NCI-H2081 treated with DMSO at 0.1 percent for 48 hours (cell line): ENCODE measurements around the gene MAP3K20.
"Not testable (repeated sequence)": the region's sequence is repeated elsewhere in the genome, so short reads cannot be mapped to it uniquely, and the experiment has no call there.

Source experiments
- DNase-seq: peaks from one replicate; lab custom pipeline; 2025; lab: John Stamatoyannopoulos, UW

The MAP3K20 gene

DNA sequence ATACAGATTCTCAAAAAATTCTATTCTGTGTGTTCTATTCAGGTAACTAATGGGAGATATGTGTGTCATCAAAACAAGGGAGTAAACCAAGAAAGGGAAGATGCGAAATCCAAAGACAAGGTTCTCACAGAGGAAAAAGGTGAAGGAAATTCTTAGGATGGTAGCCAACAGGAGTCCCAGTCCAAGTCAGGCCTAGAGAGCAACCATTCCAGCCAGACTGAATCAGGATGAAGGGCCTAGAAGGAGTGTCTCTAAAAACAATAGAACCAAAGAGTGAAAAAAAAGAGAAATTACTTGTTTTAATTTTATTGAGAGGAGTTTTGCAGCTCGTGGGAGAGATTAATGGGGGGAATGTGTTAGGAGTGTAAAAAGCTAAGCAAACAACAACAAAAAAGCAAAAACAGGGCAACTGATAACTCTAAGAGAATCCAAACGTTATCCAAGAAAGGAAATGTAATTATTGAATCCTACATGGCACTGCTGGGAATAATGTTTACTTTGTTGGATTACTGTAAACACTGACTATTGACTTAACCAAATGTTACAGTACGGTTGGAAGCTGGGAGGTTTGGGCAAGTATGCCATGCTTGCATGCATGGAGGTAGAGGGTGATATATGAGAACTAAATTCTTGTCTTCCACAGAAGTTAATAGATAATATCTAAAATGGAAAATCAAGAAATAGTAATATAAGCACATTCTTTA is 12.3 kb downstream of the MAP3K20 start:
- no peak for DNase-seq

DNA sequence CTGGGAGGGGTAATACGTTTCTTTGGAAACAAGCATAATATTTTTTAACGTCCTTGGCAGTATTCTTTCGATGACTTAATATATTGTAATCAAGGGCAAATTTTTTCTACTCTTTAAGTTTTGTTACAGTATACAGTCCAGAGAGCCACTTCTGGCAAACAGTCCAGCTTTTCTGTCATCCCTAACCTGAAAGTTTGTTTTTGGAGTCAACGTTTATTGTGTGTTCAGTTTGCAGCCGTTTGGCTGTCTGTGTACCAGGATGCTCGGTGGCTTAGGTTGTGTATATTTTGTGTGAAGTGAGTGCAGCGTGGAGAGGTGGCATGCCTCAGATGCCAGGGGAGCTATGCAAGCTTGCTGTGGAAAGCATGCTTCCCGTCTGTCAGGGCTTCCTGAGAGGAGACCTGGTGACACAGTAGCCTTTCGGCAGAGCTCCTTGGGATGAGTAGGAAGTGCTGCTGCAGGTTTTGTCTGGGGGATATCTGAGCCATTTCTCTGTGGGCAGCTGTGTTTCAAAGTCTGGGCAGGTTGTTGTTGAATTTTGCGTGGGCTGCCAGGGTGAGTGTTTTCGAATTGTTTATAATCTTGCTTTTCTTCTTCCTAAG is 14.7 kb downstream of the MAP3K20 start:
- no peak for DNase-seq

DNA sequence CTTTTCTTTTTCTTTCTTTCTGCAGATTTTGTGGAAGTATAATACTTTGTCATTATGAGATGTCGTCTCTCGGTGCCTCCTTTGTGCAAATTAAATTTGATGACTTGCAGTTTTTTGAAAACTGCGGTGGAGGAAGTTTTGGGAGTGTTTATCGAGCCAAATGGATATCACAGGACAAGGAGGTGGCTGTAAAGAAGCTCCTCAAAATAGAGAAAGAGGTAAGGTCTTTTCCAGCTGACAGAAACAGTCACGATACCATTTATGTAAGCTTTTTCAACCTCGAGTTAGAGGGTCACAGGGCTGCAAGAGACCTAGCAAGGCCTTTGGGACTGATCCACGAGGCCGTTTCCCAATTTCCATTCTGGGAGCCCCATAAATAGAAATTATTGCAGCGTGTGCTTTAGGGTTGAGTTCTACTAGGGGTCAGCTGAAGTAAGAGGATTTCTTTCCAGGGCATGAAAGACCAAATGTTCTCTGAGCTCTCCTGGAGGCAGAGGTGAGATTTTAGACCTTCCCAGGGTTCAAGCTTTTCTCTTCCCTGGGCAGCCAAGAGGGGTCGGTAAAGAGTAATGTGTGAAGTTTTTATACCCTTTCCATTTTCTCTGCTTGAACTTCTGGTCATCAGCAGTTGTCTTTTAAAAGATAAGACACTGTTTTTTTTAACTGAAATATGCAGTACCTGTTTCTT is 15.5 kb downstream of the MAP3K20 start:
- DNase-seq: no peak

DNA sequence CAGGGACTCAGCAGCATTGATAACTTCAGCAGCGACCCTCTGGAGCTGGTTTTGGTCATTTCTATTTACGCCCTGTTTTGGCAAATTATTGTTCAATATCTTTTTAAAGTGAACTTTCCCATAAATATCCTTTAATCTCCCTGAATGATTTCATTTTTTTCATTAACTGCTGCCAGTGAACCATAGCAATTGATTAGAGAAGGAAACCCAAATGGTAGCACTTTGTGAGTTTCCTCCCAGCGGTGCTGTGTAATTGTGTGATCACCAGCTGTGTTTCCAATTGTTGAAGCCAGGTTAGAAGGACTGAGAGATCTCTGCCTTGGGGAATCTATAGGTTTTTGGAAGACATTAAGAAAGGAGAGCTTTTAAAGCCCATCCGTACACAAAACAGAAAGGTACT is 16.3 kb downstream of the MAP3K20 start:
- DNase-seq: no peak

DNA sequence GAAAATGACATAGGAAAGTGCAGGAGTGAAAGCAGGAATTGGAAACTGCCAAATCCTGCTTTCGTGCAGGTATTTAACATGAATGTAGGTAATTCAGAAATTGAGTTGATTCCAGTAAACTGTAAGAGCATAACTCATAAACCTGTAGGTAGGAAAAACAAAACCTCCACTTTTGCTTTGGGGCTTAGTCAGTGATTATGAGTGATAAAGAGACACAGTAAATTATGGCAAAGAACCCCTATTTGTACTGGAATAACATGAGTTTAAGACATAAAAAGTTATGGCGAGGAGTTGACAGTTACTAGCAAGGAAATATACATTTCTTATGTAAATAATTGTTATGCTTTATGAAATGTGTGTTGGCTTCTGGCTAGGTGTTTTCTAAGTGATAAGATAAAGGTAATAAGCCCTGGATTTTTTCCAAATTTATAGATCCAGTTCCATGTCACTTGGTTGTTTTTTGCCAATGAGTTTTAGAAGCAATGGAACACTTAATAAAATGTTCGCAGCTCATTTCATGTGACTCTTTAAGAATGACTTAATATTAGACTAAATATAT is 17.3 kb downstream of the MAP3K20 start:
- no peak for DNase-seq

DNA sequence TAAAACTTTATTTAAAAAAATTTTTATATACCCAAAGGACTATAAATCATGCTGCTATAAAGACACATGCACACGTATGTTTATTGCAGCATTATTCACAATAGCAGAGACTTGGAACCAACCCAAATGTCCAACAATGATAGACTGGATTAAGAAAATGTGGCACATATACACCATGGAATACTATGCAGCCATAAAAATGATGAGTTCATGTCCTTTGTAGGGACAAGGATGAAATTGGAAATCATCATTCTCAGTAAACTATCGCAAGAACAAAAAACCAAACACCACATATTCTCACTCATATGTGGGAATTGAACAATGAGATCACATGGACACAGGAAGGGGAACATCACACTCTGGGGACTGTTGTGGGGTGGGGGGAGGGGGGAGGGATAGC is 18.0 kb downstream of the MAP3K20 start:
- DNase-seq: not testable (repeated sequence)

DNA sequence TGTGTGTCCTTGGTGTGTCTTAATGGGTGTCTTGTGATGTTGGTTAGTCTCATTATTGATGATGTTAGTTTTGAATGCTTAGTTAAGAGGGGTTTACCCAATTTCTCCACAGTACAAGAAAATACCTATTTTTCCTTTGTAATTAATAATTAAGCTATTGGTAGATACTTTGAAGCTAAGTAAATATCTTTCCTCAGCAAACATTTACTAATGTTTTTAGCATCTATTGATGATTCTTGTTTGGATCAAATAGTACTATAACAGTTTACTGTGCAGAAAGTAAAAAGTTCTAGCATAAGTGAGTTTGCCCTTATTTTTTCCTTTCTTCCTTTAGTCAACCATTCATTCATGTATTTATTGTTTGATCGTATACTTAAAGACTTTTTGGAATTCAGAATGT is 19.1 kb downstream of the MAP3K20 start:
- DNase-seq: no peak

DNA sequence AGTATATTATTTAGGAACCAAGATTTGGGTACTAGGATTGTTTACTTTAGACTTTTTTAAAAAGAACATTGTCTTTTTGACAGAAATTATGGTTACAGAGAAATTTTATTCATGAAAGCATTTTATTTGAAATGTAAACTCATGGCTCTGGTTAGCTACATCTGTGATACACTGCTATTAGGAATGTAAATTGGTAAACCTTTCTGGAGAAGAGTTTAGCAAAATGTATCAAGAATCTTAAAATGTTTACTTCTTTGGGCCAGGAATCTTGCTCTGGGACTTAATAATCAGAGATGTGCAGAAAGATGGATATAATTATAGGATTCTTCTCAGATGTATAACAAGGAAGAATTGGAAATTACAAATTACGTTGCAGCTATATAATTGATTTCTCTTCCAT is 19.7 kb downstream of the MAP3K20 start:
- no peak for DNase-seq

DNA sequence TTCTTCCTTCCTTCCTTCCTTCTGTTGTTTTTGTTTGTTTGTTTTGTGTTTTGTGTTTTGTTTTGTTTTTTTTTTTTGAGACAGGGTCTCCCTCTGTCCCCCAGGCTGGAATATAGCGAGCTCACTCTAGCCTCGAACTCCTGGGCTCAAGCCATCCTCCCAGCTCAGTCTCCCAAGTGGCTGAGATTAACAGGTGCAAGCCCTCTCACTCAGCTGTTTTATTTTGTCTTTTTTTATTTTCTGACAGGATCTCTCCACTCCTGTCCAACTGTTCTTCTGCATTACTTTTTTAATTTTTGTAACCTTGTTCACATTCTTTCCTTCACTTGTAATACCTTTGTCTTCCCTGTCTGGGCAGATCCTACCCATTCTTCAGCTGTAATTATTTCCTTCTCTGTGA is 23.6 kb downstream of the MAP3K20 start:
- no peak for DNase-seq

DNA sequence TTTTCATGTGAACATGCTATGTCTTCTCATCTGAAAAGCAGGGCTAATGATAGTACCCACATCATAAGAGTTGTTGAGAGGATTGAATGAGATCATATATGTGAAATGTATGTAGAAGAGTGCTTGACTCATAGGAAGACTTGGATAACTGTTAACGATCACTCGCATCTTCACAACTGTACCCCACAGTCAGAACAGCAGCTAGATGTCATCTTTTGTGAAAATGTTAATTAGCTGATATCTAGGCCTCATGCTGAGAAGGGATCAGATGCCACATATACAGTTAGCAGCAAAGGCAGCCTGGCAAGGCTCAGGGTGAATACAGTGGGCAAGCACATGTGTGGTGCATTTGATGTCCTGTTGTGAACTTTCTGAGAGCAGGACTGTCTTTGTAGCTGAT is 24.2 kb downstream of the MAP3K20 start:
- no peak for DNase-seq

DNA sequence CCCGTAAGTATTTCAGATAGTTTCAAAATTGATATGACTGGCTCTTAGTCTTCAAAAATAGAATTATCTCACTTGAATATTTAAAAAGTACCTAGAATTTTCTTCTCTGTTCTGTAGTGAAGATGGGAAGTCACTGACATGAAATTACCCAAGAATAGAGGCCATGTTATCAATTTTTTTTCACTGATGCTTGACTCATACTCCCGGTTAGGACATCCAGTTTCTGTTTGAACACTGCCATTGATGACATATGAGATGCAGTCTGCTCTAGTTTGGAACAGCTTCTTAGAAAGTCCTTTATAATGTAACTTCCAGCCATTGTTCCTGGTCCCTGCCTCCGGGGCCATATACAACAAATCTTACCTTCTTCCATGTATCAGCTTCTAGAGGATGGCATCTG is 26.0 kb downstream of the MAP3K20 start:
- DNase-seq: no peak

DNA sequence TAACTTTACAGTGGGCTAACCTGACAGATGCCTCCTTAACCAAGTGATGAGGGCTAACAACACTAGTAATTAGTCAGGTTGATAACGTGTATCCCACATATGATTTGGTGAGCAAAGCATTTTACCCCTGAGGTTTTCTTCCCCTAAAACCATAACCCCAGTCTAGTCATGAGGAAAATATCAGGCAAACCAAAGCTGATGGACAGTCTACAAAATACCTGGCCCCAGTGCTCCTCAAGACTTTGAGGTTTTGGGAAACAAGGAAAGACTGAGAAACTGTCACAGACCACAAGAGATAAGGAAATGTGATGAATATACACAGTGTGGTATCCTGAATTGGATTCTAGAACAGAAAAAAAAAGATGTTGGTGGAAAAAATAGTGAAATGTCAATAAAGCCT is 28.5 kb downstream of the MAP3K20 start:
- DNase-seq: no peak

DNA sequence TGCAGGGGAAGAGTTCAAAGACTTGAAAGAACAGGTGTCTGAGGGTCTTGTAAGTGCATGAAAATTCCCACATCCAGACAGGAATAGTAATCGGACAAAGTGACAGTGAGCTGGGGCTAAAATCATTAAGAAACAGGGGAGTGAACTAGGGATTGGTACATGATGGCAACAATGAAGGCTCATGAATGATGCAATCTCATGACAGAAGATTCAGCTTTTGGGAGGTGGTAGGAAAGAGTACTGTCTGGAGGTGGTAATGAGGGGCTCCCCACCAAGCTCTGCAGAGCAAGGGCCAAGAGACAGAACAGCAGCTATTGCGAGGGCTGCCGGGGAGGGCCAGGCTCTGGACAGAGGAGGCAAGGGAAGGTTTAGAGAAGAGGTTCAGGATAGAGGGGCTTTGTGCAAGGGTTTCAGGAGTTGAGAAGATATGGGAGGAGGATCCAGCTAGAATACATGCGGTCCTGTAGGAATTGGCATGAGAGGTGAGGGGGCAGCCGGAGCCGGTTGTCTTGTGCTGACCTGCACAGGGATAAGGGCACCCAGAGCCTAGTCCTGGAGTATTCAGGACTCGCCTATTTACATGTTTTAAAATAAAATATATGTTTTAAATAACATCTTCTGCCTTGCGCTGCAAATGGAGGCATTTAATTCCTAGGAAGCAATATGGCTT is 31.4 kb downstream of the MAP3K20 start:
- DNase-seq: no peak

DNA sequence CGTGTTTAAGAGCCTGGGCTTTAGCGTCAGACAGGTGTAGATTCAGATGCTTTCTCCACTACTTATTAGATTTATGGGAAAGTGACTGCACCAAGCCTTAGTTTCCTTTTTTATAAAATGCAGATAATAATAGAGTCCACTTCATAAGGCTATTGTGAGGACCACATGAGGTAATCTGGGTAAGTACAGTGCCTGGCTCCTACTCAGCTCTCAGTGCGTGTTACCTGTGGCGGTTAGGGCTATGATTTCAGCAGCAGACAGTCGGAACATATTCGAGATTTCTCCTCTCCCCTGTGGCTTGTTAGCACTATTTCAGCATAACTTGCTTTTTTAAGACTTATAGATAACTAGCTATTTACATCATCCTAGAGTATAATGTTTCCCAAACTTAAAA is 32.0 kb downstream of the MAP3K20 start:
- DNase-seq: no peak

DNA sequence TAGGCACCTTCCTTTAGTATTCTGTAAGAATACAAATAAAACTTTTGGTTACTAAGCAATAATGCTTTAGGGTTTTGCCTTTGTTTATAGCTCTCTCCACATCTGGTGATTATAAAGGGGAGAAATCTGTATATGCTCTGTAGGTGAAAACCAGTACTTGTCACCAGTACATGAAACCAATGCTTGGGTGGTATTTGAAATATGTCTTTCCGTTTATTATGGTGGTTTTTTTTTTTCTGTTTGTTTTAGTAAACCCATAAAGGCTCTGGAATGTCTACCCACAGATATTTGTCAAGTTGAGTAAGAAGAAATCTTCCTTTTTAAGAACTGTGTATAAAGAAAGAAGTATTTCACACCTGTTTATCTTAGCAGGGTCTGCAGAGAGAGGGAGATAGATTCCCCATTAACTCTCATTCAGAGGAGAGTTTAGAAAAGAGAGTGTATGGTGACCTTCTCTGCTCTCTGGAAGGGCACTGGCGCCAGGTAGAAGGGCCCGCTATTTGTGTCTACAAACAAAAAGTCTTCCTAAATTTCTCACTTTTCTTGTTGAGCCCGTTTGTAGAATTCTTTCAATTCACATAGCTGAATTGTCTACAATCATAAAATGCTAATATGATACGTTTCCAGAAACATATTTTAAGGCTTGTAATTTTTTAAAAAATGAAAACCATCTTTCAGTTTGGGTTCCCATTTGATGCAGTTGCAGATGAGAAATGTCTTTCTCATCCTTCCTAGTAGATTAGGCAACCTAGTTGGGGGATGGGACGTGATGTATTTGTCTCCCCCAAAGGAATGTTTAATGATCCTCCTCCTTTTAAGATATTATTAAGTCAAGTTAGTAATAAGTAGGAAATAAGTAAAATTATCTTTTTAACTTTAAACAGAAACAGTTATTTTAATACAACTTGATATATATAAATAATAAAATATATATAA is 33.9 kb downstream of the MAP3K20 start:
- no peak for DNase-seq

DNA sequence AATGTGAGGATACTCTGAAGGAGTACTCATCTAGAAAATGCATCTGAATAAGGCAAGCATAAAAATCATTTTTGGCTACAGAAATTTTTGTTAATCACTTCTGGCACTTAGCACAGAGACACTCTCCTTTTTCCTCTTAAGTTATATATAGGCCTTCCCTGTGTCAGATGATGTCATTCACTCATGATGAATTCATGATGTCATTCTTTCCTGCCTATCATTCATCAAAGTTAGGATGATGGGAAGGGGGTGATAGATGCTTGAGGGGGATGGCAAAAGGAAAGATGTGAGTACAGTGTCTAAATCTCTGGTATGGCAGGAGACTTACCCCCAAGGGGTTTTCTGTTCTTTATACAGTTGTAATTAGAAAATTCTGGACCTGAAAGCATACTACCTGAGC is 42.0 kb downstream of the MAP3K20 start:
- DNase-seq: no peak

DNA sequence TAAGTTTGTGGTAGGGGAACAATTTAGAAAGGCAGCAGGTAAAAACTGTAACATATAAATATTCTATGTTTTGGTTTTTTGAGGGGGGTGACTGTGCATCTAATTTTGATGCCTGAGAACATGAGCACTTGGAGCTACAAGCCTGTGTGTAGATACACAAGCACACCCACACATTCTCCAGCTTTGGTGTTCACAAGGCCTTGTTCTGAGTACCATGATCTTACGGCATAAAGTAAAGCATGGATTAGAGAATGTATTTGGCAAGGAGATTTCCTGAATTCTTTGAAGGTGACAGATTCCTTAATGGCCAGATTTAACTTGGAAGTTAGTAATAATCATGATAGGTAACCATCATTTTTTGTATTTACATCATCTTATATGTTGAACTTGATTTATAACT is 42.7 kb downstream of the MAP3K20 start:
- no peak for DNase-seq

DNA sequence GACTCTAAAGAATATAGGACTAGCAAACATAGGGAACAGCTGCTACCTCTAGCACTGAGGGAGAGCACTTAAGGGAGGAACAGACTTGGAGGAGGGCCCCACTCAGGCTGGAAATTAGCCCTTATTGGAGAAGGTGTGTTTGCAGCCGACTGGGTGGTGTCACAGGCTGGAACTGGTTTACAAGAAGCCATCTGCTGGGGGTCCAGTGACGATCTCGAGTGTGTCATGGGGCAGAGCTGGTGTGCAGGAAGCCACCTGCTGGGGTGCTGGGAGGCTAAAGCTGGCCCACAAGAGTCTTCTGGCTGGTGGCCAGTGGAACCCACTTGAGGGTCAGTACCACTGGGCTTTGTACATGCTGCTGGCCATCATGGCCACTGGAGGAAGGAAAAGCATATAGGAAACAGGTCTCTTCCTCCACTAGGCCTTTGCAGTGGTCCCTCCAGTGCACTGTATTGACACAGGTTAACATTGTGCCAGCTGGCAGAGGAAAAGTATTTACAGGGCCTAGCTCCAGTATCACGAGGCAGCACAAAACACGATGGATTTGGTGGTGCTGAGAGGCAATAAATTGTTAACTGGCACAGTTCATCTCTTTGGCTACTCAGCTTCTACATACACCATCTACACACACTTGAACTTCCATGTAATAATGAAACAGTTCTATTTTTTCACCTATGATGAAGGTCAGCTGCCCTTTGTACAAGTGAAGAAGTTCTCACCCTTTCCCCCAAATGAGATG is 43.6 kb downstream of the MAP3K20 start:
- no peak for DNase-seq

DNA sequence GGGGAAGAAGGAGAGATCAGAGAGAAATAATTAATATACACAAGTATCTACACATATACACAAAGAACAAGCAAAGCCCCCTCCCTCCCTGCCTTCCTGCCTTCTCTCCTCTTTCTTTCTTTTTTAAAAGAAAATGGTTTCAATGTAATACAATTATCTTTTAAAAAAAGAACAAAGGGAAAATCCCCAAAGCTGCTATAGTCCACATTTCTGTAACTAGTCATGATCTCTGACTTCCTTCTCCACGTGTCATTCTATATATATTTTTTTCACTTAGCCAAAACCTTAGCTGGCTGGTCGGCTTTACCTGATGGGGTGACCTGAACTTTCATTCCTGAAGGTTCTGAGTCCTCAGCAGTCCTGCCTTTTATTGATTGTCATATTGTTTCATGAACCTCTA is 44.3 kb downstream of the MAP3K20 start:
- no peak for DNase-seq

DNA sequence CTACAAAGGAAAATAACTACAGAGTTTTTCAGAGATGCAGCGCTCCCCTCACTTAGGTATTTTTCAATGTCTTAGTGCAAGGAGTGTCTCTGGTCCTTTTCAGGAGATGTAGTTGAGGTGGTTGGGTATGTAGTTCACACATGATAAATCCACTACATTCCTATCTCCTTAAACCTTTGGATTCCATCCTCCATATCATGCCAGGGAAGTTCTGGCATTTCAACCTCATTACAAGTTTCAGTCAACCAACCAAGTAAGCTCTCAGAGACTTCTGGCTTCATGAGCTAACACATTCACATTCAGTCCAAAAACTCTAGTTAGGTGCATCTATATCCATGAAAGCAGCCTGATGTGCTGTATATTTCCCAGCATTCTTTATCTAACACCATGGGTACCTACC is 47.3 kb downstream of the MAP3K20 start:
- no peak for DNase-seq

DNA sequence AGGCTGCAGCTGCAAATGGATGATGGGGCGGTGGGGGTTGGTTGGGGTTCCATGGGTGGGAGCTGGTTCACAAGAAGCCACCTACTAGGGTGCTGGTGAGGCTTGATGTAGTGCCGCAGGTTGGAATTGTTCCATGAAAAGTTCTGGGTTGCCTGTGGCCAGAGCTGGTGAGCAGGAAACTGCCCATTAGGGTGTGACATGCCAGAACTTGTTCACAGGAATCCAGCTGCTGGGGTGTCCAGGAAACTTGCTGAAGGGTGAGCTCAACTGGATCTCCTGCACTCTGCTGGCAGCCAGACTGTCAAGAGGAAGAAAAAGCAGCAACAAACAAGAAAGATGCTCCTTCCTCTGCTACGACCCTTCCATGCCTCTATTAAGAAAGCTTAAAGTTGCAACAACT is 48.8 kb downstream of the MAP3K20 start:
- DNase-seq: no peak
